Lower leg skin (tissue), 4 donors: Measurements from ENCODE around the gene NCF4. TPM values are rescaled to one million over a fixed set of nuclear protein-coding genes. Genes with fewer than 3 reads are reported as not detected.

Experiments used
- DNase-seq, 2 donors: peaks; one replicate each; pipeline ENCODE4 v3.0.0-alpha.2; 2019; ENCODE audit warnings: low spot score in 2 of 2
- H3K4me3 ChIP-seq: fragments of 200-600 bp; sonication (generic); 2 replicates; pipeline ENCODE4 v1.5.1; 2017; ENCODE audit warnings: mild to moderate bottlenecking, low read depth; ENCODE audit not compliant: poor library complexity, severe bottlenecking
- POLR2A ChIP-seq, 2 donors: fragments of 450-650 bp; IDR thresholded peaks; one replicate each; pipeline ENCODE4 v1.6.1; 2016 to 2017; ENCODE audit warnings: antibody characterized with exemption in 2 of 2, mild to moderate bottlenecking in 1 of 2, moderate library complexity in 1 of 2
- WGBS, 2 donors: methylation state at CpG; one replicate each; pipeline ENCODE4 v1.1.5; 2018; 5-methylcytosine and 5-hydroxymethylcytosine counted together
- intact Hi-C: fragments of 100-400 bp; cut with DNase I; formaldehyde crosslinking; loops from one replicate; pipeline ENCODE4 v1.15.0; 2023; ENCODE audit warnings: low total_unique reads
- total RNA-seq, 4 donors: library from RNA; depleted of rRNA; stranded (reverse); fragments of >200 nt; gene quantifications; one replicate each; pipeline ENCODE4 v1.1.0, GENCODE V29; 2016
- TF ChIP-seq, protein P1 (sequence below), 3 donors: fragments of 450-650 bp; IDR thresholded peaks; one replicate each; pipeline ENCODE4 v1.5.1; 2016; ENCODE audit warnings: antibody characterized with exemption in 3 of 3, mild to moderate bottlenecking in 3 of 3, moderate library complexity in 2 of 3

NCF4 gene
- total RNA-seq, 4 donors from 2014 or later: 2.6 to 6.4 (median 5.4) TPM

DNA sequence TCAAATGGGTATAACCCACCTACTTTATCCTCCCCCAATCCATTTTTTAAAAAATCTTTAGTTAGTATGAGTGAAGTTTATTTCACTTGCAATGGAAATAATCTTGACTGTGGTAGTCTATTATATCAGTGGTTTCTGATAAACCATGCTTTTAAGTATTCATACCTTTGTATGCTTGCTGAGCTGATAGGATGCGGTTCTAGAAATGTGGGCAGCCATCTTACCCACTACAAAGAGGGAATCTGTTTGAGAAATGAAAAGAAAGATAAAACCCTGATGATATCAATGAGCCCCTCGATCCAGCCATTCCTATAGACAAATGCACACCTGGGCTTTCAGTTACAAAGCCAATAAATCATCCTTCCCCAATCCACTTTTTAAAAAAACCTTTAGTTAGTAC is 30.2 kb upstream of the NCF4 start:
- 61 to 77% methylated on average over 2 of the region's 2 CpGs for WGBS, 2 donors
- TF ChIP-seq POLR2A (IDR thresholded peaks at IDR 0.05): no peak
- TF ChIP-seq, protein P1, sequence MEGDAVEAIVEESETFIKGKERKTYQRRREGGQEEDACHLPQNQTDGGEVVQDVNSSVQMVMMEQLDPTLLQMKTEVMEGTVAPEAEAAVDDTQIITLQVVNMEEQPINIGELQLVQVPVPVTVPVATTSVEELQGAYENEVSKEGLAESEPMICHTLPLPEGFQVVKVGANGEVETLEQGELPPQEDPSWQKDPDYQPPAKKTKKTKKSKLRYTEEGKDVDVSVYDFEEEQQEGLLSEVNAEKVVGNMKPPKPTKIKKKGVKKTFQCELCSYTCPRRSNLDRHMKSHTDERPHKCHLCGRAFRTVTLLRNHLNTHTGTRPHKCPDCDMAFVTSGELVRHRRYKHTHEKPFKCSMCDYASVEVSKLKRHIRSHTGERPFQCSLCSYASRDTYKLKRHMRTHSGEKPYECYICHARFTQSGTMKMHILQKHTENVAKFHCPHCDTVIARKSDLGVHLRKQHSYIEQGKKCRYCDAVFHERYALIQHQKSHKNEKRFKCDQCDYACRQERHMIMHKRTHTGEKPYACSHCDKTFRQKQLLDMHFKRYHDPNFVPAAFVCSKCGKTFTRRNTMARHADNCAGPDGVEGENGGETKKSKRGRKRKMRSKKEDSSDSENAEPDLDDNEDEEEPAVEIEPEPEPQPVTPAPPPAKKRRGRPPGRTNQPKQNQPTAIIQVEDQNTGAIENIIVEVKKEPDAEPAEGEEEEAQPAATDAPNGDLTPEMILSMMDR (IDR thresholded peaks at IDR 0.05): no peak
- no peak for DNase-seq
- H3K4me3 ChIP-seq: no peak overlapping the region
- intact Hi-C loops: no loop called here

DNA sequence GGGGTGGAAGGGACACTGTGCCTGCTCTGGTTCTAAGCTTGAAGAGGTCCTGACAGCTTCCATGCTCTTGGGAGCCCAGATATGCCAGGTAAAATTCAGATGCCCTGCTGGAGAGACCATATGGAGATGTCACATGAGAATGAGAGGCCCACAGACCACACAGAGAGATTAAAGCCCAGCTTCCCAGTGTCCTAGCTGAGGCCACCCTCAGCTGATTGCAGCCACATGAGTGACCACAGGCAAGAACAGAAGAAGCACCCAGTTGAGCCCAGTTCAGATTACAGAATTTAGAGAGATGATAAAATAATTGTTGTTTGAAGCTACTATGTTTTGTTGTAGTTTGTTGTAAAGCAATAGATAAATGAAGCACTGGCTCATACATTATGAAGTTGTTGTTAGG is 29.6 kb upstream of the NCF4 start:
- DNase-seq: no peak
- TF ChIP-seq POLR2A (IDR thresholded peaks at IDR 0.05): no peak
- TF ChIP-seq, protein P1 (IDR thresholded peaks at IDR 0.05): no peak
- intact Hi-C loops: no loop called here
- no peak overlapping the region for H3K4me3 ChIP-seq

DNA sequence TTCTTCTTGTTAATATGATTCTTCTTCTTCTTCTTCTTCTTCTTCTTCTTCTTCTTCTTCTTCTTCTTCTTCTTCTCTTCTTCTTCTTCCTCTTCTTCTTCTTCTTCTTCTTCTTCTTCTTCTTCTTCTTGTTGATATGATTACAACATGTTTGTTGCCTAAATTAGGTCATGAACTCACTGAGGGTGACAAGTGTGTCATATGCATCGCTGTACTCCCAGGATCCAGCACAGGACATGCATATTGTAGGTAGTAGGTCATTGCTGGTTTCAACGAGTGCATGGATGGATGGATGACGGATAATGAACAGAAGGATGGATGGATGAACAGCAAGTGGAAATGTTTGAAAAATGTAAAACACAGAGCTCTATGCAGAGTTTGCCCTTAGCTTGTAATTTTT is 29.1 kb upstream of the NCF4 start:
- 90 to 92% methylated on average over 3 of the region's 3 CpGs for WGBS, 2 donors
- DNase-seq: no peak
- H3K4me3 ChIP-seq: no peak overlapping the region
- TF ChIP-seq, protein P1 (IDR thresholded peaks at IDR 0.05): no peak
- no peak for TF ChIP-seq POLR2A (IDR thresholded peaks at IDR 0.05)
- intact Hi-C loops: no loop called here

DNA sequence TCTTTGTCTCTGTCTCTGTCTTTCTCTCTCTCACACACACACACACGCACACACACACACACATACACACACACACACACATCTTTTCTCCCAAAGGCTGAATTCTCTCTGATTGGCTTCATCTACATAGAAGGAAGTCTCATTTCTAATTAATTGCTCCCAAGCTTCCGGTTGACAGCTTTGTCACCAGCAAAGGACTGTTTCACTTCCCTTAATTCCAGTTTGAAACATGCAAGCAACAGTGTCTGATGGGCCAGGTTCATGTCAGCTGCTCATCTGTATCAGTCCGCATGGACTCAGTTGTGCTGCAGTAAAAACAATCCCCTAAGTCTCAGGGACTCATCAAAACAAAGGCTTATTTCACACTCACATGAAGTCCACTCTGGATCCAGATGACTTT is 27.7 kb upstream of the NCF4 start:
- intact Hi-C loops: no loop called here
- TF ChIP-seq, protein P1 (IDR thresholded peaks at IDR 0.05): no peak
- TF ChIP-seq POLR2A (IDR thresholded peaks at IDR 0.05): no peak
- H3K4me3 ChIP-seq: no peak overlapping the region
- no peak for DNase-seq
- WGBS, 2 donors: 77 to 92% methylated on average over 3 of the region's 3 CpGs

DNA sequence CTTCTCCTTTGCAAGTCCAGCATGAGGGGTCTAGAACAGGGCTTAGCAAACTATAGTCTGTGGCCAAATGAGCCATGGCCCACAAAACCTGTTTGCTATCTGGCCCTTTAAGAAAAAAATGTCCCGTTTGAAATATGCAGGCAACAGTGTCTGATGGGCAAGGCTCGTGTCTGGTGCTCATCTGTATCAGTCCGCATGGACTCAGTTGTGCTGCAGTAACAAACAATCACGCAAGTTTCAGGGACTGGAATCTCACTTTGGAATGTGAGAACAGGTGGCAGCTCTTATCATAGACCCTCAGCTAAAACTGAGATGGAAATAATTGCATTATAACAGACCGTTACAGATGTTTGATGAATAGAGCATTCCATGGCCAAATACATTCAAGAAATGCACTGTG is 24.9 kb upstream of the NCF4 start:
- no peak for DNase-seq
- H3K4me3 ChIP-seq: no peak overlapping the region
- WGBS, 2 donors: 58 to 64% methylated on average over 5 of the region's 5 CpGs
- intact Hi-C loops: no loop called here
- TF ChIP-seq, protein P1 (IDR thresholded peaks at IDR 0.05): no peak
- TF ChIP-seq POLR2A (IDR thresholded peaks at IDR 0.05): no peak
